ENCODE results near the gene RAB3C. TPM values are rescaled to one million over a fixed set of nuclear protein-coding genes. Genes with fewer than 3 reads are reported as not detected.

RAB3C gene
- total RNA-seq, 4 donors from 2014 or later: 1.1 to 2.7 (median 1.2) TPM; not detected in 1

DNA sequence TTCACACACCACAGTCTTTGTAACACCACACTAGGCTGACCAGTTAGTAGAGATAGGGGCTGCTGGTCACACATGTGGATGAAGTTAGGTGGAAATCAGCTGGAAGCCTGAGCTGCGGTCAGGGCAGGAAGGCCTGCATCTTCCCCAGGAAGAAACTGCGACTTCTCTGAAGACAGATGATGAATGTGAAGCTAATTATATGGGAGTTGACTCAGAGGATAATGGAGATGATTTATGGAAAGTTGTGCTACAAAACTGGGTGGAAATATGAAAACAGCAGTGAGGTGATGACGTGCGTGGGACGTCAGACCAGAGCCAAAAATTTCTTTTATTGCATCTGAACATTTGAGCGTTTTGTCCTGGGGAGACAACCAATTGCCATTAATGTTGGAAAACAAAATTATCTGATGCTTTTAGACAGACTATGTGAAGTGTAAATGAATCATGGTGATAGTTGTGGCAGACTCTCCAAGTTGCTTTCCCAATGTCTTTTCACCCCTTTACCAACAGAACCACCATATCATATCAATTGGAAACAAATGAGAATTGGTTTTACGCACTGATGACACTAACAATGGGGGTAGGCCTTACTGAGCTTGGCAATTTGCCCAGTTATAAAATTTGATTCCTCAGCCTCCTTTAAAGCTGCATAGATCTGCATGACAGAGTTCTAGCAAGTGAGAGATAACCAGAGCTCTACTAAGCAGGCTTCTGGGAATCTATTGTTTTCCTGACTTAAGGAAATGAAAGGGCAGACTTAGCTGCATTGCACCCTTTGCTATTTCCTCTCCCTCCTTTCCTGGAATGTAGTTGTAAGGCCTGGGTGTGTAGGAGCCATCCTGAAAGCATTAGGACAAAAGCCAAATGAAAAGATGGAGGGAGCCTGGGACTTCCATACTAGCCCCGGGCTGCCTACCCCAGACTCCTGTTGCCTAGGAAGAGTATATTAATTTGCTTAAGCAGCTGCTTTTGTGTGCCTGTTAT, 84.0 kb downstream of the RAB3C start:
- Histone ChIP-seq H3K4me3 (no peak overlapping the region), H3K27me3 (peaks cover 0 to 5% of the 10 kb centered on the region in 2 donors), H3K27ac (no peak overlapping the region), H3K9me3 (no peaks in the 10 kb centered on the region), H3K4me1 (no peaks in the 10 kb centered on the region), H3K36me3 (no peaks in the 10 kb centered on the region)
- TF ChIP-seq, protein P1, sequence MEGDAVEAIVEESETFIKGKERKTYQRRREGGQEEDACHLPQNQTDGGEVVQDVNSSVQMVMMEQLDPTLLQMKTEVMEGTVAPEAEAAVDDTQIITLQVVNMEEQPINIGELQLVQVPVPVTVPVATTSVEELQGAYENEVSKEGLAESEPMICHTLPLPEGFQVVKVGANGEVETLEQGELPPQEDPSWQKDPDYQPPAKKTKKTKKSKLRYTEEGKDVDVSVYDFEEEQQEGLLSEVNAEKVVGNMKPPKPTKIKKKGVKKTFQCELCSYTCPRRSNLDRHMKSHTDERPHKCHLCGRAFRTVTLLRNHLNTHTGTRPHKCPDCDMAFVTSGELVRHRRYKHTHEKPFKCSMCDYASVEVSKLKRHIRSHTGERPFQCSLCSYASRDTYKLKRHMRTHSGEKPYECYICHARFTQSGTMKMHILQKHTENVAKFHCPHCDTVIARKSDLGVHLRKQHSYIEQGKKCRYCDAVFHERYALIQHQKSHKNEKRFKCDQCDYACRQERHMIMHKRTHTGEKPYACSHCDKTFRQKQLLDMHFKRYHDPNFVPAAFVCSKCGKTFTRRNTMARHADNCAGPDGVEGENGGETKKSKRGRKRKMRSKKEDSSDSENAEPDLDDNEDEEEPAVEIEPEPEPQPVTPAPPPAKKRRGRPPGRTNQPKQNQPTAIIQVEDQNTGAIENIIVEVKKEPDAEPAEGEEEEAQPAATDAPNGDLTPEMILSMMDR (IDR thresholded peaks at IDR 0.05): no peak
- no peak for TF ChIP-seq POLR2A (IDR thresholded peaks at IDR 0.05)
- no peak for DNase-seq

DNA sequence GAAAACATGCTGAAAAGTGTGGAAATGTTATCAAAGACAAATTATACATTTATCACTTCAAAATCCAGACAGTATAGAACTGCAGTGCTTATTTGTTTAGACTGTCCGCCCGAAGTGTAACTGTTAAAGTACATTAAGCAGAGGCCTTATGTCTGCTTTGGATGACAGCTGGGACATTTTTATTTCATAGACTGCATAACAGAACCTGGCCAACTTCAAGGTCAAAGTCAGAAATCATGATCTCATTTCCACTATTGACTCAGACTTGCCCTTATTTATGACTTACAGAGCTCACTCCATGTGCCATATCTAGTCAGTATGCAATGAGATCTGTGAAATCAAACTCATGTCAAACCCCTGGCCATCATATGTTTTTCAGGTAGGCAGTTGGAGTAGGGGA, 87.7 kb downstream of the RAB3C start:
- TF ChIP-seq, protein P1 (IDR thresholded peaks at IDR 0.05): no peak
- TF ChIP-seq POLR2A (IDR thresholded peaks at IDR 0.05): no peak
- H3K36me3 ChIP-seq: no peaks in the 10 kb centered on the region
- H3K9me3 ChIP-seq: no peaks in the 10 kb centered on the region
- DNase-seq: no peak
- H3K4me3 ChIP-seq: no peak overlapping the region
- no peaks in the 10 kb centered on the region for H3K4me1 ChIP-seq
- H3K27ac ChIP-seq: no peak overlapping the region
- H3K27me3 ChIP-seq: peaks cover 0 to 5% of the 10 kb centered on the region in 2 donors

- DNase-seq: no peak
- no peaks in the 10 kb centered on the region for H3K9me3 ChIP-seq
- H3K4me1 ChIP-seq: no peaks in the 10 kb centered on the region
- no peak for TF ChIP-seq POLR2A (IDR thresholded peaks at IDR 0.05)
- TF ChIP-seq, protein P1 (IDR thresholded peaks at IDR 0.05): no peak
- H3K36me3 ChIP-seq: no peaks in the 10 kb centered on the region
- H3K4me3 ChIP-seq: no peak overlapping the region
- H3K27me3 ChIP-seq: peaks cover 0 to 5% of the 10 kb centered on the region in 2 donors
- H3K27ac ChIP-seq: no peak overlapping the region
Observed at GRCh38 chr5:58671155-58671554, 88.3 kb downstream of the RAB3C start.

DNA sequence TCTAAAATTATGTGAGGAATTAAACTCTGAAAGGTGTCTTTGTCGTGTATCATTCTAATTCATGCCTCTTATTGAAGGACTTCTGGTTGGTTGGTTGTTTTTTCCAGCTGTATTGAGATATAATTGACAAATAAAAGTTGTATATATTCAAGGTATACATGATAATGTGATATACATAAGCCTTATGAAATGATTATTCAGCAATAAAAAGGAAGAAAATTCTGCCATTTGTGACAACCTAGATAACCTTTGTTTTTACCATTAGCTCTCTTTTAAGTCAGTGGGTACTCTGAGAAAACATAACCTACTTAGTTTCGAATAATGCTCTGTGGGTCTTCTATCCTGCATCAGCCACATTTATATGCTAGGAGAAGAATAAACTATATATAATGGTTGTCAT, 89.6 kb downstream of the RAB3C start:
- H3K27me3 ChIP-seq: peaks cover 0 to 5% of the 10 kb centered on the region in 2 donors
- H3K4me1 ChIP-seq: no peaks in the 10 kb centered on the region
- H3K9me3 ChIP-seq: no peaks in the 10 kb centered on the region
- H3K4me3 ChIP-seq: no peak overlapping the region
- no peak for TF ChIP-seq POLR2A (IDR thresholded peaks at IDR 0.05)
- TF ChIP-seq, protein P1 (IDR thresholded peaks at IDR 0.05): no peak
- H3K36me3 ChIP-seq: no peaks in the 10 kb centered on the region
- H3K27ac ChIP-seq: no peak overlapping the region
- DNase-seq: no peak

- H3K36me3 ChIP-seq: no peaks in the 10 kb centered on the region
- no peaks in the 10 kb centered on the region for H3K27me3 ChIP-seq
- no peaks in the 10 kb centered on the region for H3K4me1 ChIP-seq
- H3K9me3 ChIP-seq: no peaks in the 10 kb centered on the region
- TF ChIP-seq, protein P1 (IDR thresholded peaks at IDR 0.05): no peak
- no peak for TF ChIP-seq POLR2A (IDR thresholded peaks at IDR 0.05)
- no peak overlapping the region for H3K27ac ChIP-seq
- DNase-seq: no peak
- H3K4me3 ChIP-seq: no peak overlapping the region
Observed at GRCh38 chr5:58674070-58674469, 91.2 kb downstream of the RAB3C start.

Data from Peyer's patch (tissue), 4 donors.